HL-60 (cell line): ENCODE measurements around the gene IL27RA.

Experiments used
- DNase-seq, 2 experiments: peaks; one replicate each; pipeline ENCODE4 v3.0.0-alpha.2; 2010 to 2020; ENCODE audit warnings: low read depth in 1 of 2, low spot score in 1 of 2
- H3K27ac ChIP-seq: fragments of 250-450 bp; sonication (Bioruptor Pico); replicated peaks from 2 replicates; pipeline ENCODE4 v1.5.1; 2020; ENCODE audit warnings: mild to moderate bottlenecking, moderate library complexity
- H3K27me3 ChIP-seq: fragments of 250-450 bp; sonication (Bioruptor Pico); 2 replicates; pipeline ENCODE4 v1.5.1; 2021; ENCODE audit warnings: mild to moderate bottlenecking, moderate library complexity; ENCODE audit not compliant: insufficient read depth, poor library complexity, severe bottlenecking
- H3K4me3 ChIP-seq: replicated peaks from 2 replicates; pipeline ENCODE4 v1.5.1; 2011; ENCODE audit warnings: mild to moderate bottlenecking, control low read depth, low read length; ENCODE audit not compliant: insufficient read depth
- GABPA ChIP-seq: IDR thresholded peaks from 2 replicates; pipeline ENCODE4 v1.6.1; 2012; ENCODE audit warnings: low read depth
- POLR2AphosphoS5 ChIP-seq: IDR thresholded peaks from 2 replicates; pipeline ENCODE4 v1.6.1; 2012; ENCODE audit warnings: low read depth
- SPI1 ChIP-seq: IDR thresholded peaks from 2 replicates; pipeline ENCODE4 v1.6.1; 2012; ENCODE audit warnings: low read depth, mild to moderate bottlenecking, borderline replicate concordance
- TF ChIP-seq, protein P1 (sequence below): IDR thresholded peaks from one replicate; pipeline ENCODE4 v1.5.1; 2011; ENCODE audit warnings: low read length, control low read depth, inconsistent platforms; ENCODE audit not compliant: insufficient read depth
- TF ChIP-seq, protein P2 (sequence below): IDR thresholded peaks from 2 replicates; pipeline ENCODE4 v1.6.1; 2012; ENCODE audit warnings: low read depth; ENCODE audit not compliant: insufficient replicate concordance

Gene IL27RA

DNA sequence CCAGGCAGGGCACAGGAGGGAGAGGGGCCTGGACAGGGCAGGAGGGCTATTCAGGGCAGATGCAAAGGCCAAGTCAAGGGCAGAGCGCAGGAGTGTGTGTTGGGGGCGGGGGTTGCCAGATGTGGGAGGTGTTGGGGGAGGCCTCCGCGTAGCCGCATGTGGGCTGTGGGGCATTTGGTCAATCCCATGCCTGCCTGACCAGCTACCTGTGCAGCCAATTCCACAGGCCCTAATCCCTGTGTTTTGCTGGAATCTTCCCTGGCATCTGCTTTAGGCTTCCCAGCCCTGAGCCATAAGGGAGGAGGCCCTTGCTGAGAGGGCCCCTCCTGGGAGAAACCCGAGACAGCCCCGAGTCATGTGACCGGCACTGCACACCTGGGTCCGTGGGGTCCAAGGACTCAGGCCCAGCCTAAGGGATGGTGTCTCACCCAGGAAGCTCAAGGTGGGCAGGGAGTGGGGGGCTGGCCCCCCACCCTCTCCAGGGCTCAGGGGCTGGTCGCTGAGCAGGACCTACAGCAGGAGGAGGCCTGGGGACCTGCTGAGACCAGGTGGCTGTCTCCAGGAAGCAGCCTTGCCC, 45.7 kb upstream of the IL27RA start:
- Histone ChIP-seq H3K27me3 (no peaks in the 10 kb centered on the region), H3K27ac (peak overlapping the region; percentile 98), H3K4me3 (no peak overlapping the region)
- no peak for DNase-seq
- no peak for TF ChIP-seq GABPA
- TF ChIP-seq, protein P1, sequence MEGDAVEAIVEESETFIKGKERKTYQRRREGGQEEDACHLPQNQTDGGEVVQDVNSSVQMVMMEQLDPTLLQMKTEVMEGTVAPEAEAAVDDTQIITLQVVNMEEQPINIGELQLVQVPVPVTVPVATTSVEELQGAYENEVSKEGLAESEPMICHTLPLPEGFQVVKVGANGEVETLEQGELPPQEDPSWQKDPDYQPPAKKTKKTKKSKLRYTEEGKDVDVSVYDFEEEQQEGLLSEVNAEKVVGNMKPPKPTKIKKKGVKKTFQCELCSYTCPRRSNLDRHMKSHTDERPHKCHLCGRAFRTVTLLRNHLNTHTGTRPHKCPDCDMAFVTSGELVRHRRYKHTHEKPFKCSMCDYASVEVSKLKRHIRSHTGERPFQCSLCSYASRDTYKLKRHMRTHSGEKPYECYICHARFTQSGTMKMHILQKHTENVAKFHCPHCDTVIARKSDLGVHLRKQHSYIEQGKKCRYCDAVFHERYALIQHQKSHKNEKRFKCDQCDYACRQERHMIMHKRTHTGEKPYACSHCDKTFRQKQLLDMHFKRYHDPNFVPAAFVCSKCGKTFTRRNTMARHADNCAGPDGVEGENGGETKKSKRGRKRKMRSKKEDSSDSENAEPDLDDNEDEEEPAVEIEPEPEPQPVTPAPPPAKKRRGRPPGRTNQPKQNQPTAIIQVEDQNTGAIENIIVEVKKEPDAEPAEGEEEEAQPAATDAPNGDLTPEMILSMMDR, result no peak
- TF ChIP-seq SPI1, result no peak
- no peak for TF ChIP-seq POLR2AphosphoS5
- TF ChIP-seq, protein P2, sequence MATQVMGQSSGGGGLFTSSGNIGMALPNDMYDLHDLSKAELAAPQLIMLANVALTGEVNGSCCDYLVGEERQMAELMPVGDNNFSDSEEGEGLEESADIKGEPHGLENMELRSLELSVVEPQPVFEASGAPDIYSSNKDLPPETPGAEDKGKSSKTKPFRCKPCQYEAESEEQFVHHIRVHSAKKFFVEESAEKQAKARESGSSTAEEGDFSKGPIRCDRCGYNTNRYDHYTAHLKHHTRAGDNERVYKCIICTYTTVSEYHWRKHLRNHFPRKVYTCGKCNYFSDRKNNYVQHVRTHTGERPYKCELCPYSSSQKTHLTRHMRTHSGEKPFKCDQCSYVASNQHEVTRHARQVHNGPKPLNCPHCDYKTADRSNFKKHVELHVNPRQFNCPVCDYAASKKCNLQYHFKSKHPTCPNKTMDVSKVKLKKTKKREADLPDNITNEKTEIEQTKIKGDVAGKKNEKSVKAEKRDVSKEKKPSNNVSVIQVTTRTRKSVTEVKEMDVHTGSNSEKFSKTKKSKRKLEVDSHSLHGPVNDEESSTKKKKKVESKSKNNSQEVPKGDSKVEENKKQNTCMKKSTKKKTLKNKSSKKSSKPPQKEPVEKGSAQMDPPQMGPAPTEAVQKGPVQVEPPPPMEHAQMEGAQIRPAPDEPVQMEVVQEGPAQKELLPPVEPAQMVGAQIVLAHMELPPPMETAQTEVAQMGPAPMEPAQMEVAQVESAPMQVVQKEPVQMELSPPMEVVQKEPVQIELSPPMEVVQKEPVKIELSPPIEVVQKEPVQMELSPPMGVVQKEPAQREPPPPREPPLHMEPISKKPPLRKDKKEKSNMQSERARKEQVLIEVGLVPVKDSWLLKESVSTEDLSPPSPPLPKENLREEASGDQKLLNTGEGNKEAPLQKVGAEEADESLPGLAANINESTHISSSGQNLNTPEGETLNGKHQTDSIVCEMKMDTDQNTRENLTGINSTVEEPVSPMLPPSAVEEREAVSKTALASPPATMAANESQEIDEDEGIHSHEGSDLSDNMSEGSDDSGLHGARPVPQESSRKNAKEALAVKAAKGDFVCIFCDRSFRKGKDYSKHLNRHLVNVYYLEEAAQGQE, result no peak

DNA sequence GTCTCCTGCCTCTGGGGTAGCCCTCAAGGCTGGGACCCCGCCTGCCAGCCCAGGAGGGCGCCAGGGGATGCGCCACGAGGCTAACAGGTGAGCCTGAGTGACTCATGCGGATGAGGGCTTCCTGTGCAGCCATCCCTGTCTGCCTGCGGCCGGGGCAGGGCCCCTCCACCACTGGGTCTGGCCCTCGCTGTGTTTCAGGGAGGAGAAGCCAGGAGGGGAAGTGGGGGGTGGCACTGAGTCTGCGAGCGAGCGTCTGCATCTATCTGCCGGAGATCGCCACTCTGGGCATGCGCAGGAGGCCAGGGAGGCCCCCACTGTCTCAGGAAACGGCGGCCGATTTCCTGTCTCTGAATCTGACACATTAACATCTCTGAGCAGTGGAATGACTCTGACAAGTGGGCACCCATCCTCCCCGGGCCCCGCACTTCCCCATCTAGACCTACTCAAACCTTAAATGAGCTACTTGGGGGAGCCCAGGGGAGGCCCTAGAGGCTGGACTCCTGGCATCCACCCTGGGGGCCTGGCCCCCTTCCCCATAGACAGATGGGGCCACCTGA, 45.1 kb upstream of the IL27RA start:
- TF ChIP-seq, protein P1, result no peak
- TF ChIP-seq GABPA (0 out of 2 replicates have a peak, but pooled peaks have one; percentile 3), SPI1 (peak; percentile 94), POLR2AphosphoS5 (peak; percentile 80)
- TF ChIP-seq, protein P2, result no peak
- no peaks in the 10 kb centered on the region for H3K27me3 ChIP-seq
- H3K27ac ChIP-seq, result peak overlapping the region; percentile 98
- H3K4me3 ChIP-seq, result no peak overlapping the region
- DNase-seq, result peak; percentile 95 to 99

DNA sequence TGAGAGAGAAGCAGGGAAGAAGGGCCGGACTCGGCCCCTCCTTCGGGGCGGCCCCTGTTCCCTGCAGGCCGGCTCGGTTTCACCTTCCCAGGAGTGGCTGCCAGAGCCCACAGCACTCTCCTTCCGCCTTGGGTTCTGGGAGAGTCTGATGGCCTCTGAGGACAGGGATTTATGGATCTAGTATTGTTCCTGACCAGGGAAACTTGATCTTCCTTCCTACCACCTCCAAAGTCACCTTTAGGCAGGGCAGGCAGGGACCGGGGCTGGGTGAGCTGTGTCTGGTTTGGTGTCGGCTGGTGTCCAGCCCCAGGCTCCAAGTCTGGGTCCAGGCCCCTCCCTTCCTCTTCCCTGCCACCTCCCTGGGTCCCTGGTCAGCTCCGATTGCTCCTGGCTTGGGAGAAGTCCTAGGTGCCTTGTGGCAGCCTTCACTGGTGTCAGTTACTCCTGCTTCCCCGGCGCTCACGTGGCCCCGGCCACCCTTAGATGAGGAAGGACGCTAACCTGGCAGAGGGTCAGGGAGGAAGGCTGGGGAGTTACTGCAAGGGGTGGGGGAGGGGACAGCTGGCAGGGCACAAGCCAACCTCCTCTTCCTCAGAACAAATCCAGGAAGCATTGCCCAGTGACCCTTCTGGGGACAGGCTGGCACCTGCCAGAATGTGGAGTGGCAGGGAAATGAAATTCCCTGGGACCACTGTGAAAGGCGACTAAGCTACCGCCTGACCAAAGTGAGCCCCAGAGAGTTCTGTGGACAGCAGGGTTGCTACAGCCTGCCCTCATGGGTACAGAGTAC, 44.3 kb upstream of the IL27RA start:
- no peak overlapping the region for H3K4me3 ChIP-seq
- TF ChIP-seq, protein P1, result no peak
- TF ChIP-seq, protein P2, result no peak
- TF ChIP-seq SPI1 (peak; percentile 8; the same call in 1 of the 2 replicates), POLR2AphosphoS5 (peak; percentile 68; the same call in 1 of the 2 replicates)
- peak overlapping the region; percentile 98 for H3K27ac ChIP-seq
- peak; percentile 87 to 91 for DNase-seq
- no peaks in the 10 kb centered on the region for H3K27me3 ChIP-seq
